ENCODE results near the gene SARDH. TPM values are rescaled to one million over a fixed set of nuclear protein-coding genes. Genes with fewer than 3 reads are reported as not detected.
A peak's percentile ranks its signal among the peaks of the same experiment; 100 is the strongest.

The SARDH gene
- total RNA-seq, 1 donor = 0.18 TPM

DNA sequence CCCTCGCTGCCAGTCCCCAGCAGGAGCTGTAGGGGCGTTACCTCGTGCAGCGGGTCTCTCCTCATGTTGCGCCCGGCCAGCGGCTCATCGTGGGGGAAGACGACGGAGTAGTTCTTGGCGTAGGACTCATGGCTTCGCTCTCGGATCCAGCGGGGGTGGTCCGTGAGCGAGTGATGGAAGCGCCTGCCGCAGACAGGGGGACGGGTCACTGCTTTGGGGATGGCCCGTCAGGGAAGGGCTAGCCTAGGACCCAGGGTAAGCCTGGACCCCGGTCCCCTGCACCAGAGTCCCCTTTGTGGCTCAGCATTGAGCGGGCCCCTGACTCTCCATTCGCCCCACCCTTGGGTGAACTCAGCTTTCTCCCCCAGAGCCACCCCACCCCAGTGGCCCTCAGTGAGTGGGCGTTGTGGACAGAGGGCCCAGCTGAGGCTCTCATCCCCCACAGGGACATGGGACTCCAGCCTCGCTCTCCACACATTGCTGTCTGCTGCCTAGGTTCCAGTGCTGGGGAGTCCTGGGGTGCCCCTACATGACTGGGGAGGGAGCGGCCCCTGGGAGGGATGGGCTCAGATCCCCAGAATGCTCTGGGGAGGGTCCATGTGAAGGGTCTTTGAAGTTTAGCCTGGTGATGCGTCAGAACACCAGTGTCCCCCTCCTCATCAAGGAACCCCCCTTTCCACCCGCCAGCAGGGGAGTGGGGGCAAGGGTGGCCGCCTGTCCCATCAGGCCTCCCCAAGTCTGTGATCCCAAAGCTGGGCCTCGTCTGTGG, 29.7 kb downstream of the SARDH start:
- no peak for DNase-seq (ENCODE audit: low read depth)
- TF ChIP-seq, protein P1, sequence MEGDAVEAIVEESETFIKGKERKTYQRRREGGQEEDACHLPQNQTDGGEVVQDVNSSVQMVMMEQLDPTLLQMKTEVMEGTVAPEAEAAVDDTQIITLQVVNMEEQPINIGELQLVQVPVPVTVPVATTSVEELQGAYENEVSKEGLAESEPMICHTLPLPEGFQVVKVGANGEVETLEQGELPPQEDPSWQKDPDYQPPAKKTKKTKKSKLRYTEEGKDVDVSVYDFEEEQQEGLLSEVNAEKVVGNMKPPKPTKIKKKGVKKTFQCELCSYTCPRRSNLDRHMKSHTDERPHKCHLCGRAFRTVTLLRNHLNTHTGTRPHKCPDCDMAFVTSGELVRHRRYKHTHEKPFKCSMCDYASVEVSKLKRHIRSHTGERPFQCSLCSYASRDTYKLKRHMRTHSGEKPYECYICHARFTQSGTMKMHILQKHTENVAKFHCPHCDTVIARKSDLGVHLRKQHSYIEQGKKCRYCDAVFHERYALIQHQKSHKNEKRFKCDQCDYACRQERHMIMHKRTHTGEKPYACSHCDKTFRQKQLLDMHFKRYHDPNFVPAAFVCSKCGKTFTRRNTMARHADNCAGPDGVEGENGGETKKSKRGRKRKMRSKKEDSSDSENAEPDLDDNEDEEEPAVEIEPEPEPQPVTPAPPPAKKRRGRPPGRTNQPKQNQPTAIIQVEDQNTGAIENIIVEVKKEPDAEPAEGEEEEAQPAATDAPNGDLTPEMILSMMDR (IDR thresholded peaks at IDR 0.05; ENCODE audit: insufficient read depth, low read length) = no peak
- no peak overlapping the region for H3K4me3 ChIP-seq (ENCODE audit: low read depth, low read length)

DNA sequence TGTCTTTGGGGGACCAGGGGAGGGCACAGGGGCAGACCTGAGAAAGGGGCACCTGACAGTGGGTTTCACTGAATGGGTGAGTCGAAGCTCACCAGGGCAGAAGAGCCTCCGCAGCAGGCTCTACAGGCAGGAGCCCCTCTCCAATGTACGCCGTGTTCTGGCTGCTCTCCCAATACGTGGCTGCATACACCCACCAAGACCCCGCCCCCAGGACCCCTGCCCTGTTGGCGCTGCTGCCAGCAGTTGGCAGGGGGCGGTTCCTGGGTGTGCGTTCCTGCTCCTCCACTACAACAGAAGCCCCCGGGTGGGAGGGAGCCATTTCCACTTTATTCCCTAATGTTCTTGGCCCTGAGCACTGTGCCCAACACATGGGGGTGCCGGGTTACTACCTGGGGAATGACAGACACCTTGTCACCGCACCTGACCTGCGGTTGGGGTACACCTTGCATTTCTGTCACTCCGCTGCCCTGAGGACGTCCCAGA, 30.3 kb downstream of the SARDH start:
- no peak for DNase-seq (ENCODE audit: low read depth)
- TF ChIP-seq, protein P1 (IDR thresholded peaks at IDR 0.05; ENCODE audit: insufficient read depth, low read length) = no peak

DNA sequence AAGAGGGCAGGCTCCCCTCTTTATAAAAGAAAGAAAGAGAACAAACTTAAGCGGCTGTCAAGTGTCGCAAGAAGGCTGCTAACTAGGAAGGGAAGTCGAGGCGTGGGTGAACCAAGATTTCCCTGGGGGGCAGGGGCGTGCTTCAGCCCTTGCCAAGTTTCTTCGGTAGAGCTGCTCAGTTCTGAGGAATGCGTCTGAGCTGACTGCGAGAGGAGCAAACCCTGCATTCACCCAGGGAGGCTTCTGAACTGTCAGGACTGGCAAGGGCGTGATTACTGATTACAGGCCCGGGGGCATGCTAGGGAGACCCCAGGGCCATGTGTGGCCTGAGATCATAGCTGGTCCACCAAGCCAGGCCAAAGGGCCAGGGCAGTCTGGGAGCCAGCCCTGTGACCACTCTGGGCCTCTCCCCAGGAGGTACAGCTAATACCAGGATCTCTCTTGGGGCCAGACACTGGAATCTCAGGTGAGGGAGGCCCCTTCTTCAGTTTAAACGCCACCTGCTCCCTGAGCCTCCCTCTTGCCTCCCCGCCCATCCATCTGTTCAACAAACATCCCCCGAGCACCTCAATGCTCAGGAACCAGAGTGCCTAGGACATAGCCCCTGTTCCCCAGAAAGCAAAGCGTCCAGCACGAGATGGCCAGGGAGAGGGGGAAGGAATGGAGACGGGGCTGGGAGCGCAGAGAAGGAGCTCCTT, 30.9 kb downstream of the SARDH start:
- peak; percentile 19 for DNase-seq (ENCODE audit: low read depth)
- TF ChIP-seq, protein P1 (IDR thresholded peaks at IDR 0.05; ENCODE audit: insufficient read depth, low read length) = no peak
- no peak overlapping the region for H3K4me3 ChIP-seq (ENCODE audit: low read depth, low read length)

More for the DNA sequence above, 30.3 kb downstream of the SARDH start:
- H3K4me3 ChIP-seq (ENCODE audit: low read depth, low read length) = no peak overlapping the region

DNA sequence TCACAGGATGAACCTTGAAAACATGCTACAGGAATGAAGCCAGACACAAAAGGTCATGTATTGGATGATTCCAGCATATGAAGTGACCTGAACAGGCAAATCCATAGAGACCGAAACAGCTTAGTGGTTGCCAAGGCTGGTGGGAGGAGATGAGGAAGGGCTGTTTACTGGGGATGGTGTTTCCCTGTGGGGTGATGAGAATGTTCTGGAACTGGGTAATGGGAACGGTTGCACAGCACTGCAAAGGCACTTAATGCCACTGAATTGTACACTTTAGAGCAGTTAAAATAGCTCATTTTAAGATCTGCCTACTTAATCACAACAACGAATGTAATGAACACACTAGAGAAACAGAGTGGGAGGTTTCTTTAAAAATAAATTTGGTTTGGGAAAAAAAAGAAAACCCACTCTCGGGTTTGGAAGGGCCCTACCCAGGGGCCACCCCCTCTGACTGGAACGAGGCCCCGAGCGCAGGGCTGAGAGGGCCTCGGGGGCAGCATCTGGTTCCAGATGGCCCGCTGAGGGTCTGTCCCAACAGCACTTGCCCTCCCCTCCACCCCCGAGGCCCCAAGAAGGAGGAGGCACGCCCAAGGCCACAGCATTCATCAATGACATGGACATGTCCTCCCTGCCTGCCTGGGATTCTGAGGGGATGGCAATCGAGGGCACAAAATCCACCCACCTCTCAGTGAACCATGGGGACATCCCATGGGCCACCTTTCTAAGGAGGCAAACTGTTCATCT, 31.7 kb downstream of the SARDH start:
- TF ChIP-seq, protein P1 (IDR thresholded peaks at IDR 0.05; ENCODE audit: insufficient read depth, low read length) = no peak
- H3K4me3 ChIP-seq (ENCODE audit: low read depth, low read length) = no peak overlapping the region
- no peak for DNase-seq (ENCODE audit: low read depth)

DNA sequence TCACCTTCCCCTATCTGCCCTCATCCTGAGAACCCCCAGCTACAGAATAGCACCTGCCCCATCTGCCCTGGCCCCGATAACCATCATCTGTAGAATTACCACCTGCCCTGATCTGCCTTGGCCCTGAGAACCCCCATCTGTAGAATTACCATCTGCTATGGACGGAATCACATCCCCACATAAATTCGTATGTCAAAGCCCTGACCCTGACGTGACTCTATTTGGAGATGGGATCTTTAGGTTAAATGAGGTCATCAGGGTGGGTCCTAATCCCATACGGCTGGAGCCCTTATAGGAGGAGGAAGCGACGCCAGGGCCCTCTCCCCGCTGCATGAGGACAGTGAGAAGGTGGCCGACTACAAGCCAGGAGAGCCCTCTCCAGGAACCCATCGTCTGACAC, 32.6 kb downstream of the SARDH start:
- TF ChIP-seq, protein P1 (IDR thresholded peaks at IDR 0.05; ENCODE audit: insufficient read depth, low read length) = no peak
- no peak overlapping the region for H3K4me3 ChIP-seq (ENCODE audit: low read depth, low read length)
- no peak for DNase-seq (ENCODE audit: low read depth)

DNA sequence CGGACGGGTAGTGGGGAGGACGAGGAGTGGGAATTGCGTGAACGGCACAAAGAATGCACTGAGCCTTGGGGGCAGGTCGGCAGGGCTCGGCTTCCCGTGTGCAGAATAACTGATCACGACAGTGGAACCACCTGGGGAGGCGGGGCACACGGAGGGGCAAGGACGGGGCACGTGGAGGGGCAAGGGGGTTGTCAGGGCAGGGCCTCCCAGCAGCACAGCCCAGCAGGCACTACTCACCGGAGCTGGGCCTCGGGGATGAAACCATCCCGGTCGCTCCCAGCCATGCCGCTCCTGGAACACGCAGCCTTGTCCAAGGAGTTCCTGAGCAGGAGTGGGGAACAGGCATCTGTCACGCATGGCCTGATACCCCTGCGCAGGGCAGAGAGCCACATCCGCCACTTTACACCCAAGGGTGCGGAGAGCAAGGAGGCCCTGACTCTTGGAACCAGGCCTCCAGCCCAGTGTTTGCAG, 33.4 kb downstream of the SARDH start:
- DNase-seq (ENCODE audit: low read depth) = no peak
- TF ChIP-seq, protein P1 (IDR thresholded peaks at IDR 0.05; ENCODE audit: insufficient read depth, low read length) = no peak

More for the DNA sequence above, 33.4 kb downstream of the SARDH start:
- H3K4me3 ChIP-seq (ENCODE audit: low read depth, low read length) = no peak overlapping the region
